SK-N-SH (cell line): Measurements from ENCODE around the gene SLC24A3. TPM values are rescaled to one million over a fixed set of nuclear protein-coding genes. Genes with fewer than 3 reads are reported as not detected.

Experiments
- CTCF ChIA-PET: fragments of 300-600, 350-600 bp; formaldehyde crosslinking; extraction: SDS; loops from one replicate; lab custom pipeline; 2021; lab: Yijun Ruan, JAX
- POLR2A ChIA-PET: fragments of 350-600 bp; sonication (Branson Sonifier 250); formaldehyde crosslinking; extraction: SDS; loops from one replicate; lab custom pipeline; 2020; ENCODE audit warnings: antibody characterized with exemption, inconsistent platforms; lab: Yijun Ruan, JAX
- DNase-seq: peaks from one replicate; pipeline ENCODE4 v3.0.0; 2012
- H2AFZ ChIP-seq: fragments of 200-600 bp; sonication (generic); 2 replicates; pipeline ENCODE4 v1.8.1; 2016; ENCODE audit warnings: antibody characterized with exemption, mild to moderate bottlenecking, low read depth
- H3F3A ChIP-seq: fragments of 200-600 bp; sonication (generic); replicated peaks from 2 replicates; pipeline ENCODE3; 2016; ENCODE audit warnings: antibody characterized with exemption, mild to moderate bottlenecking; ENCODE audit not compliant: insufficient read depth
- H3K27ac ChIP-seq, 2 experiments: fragments of 200-500 bp in 1 of 2; fragments of 200-600 bp in 1 of 2; sonication (Bioruptor generic) in 1 of 2; sonication (generic), shearing (Covaris generic) in 1 of 2; 2 replicates each; pipeline versions ENCODE4 v1.5.1 to v1.6.1; 2014 to 2016; ENCODE audit warnings: low read depth in 2 of 2, inconsistent platforms in 1 of 2, low read length in 1 of 2, mild to moderate bottlenecking in 1 of 2, mixed read lengths in 1 of 2
- H3K27me3 ChIP-seq: fragments of 200-600 bp; sonication (generic), shearing (Covaris generic); 2 replicates; pipeline ENCODE4 v1.6.1; 2016; ENCODE audit warnings: mixed run types; ENCODE audit not compliant: insufficient read depth
- H3K36me3 ChIP-seq, 2 experiments: fragments of 200-500 bp in 1 of 2; fragments of 200-600 bp in 1 of 2; sonication (Bioruptor generic) in 1 of 2; sonication (generic) in 1 of 2; replicated peaks in 1 of 2; 2 replicates each; pipeline versions ENCODE3 to v1.5.1; 2014 to 2016; ENCODE audit warnings: low read length in 1 of 2, mild to moderate bottlenecking in 1 of 2; ENCODE audit not compliant: insufficient read depth in 2 of 2, control insufficient read depth in 1 of 2
- H3K4me1 ChIP-seq, 2 experiments: fragments of 200-500 bp in 1 of 2; fragments of 200-600 bp in 1 of 2; sonication (Bioruptor generic) in 1 of 2; sonication (generic), shearing (Covaris generic) in 1 of 2; 2 replicates each; pipeline versions ENCODE4 v1.5.1 to v1.6.1; 2014 to 2016; ENCODE audit warnings: low read depth in 1 of 2, low read length in 1 of 2, mixed run types in 1 of 2; ENCODE audit not compliant: insufficient read depth in 2 of 2, control insufficient read depth in 1 of 2
- H3K4me2 ChIP-seq: fragments of 200-600 bp; sonication (generic), shearing (Covaris generic); 2 replicates; pipeline ENCODE4 v1.6.1; 2017; ENCODE audit warnings: mixed run types
- H3K4me3 ChIP-seq, 2 experiments: fragments of 200-500 bp in 1 of 2; fragments of 200-600 bp in 1 of 2; sonication (Bioruptor generic) in 1 of 2; sonication (generic), shearing (Covaris generic) in 1 of 2; 2 replicates each; pipeline versions ENCODE4 v1.5.1 to v1.8.1; 2014 to 2016; ENCODE audit warnings: low read depth in 2 of 2, inconsistent platforms in 1 of 2, low read length in 1 of 2, mild to moderate bottlenecking in 1 of 2, mixed read lengths in 1 of 2, moderate library complexity in 1 of 2
- H3K79me2 ChIP-seq: fragments of 200-600 bp; sonication (generic); 2 replicates; pipeline ENCODE4 v1.8.1; 2017; ENCODE audit warnings: mild to moderate bottlenecking; ENCODE audit not compliant: insufficient read depth
- H3K9ac ChIP-seq: fragments of 200-600 bp; sonication (generic); 2 replicates; pipeline ENCODE4 v1.6.1; 2017; ENCODE audit warnings: mixed run types
- H3K9me2 ChIP-seq: fragments of 200-600 bp; sonication (generic); 2 replicates; pipeline ENCODE4 v1.6.1; 2017; ENCODE audit warnings: mixed run types
- H3K9me3 ChIP-seq: fragments of 200-600 bp; sonication (generic); 2 replicates; pipeline ENCODE4 v1.6.1; 2017; ENCODE audit warnings: mixed run types, mild to moderate bottlenecking, moderate library complexity
- H4K20me1 ChIP-seq: fragments of 200-600 bp; sonication (generic); 2 replicates; pipeline ENCODE4 v1.6.1; 2017; ENCODE audit warnings: mild to moderate bottlenecking, mixed run types; ENCODE audit not compliant: insufficient read depth
- CHD2 ChIP-seq: fragments of 150-350 bp; IDR thresholded peaks from 2 replicates; pipeline ENCODE4 v1.6.1; 2018; ENCODE audit warnings: low read length; ENCODE audit not compliant: partially characterized antibody
- CTCF ChIP-seq: fragments of 200-600 bp; sonication (generic); IDR thresholded peaks from 2 replicates; pipeline ENCODE4 v1.6.1; 2017; ENCODE audit warnings: antibody characterized with exemption, mild to moderate bottlenecking, moderate library complexity
- ELF1 ChIP-seq: IDR thresholded peaks from 2 replicates; pipeline ENCODE4 v1.4.0; 2012
- GABPA ChIP-seq: IDR thresholded peaks from 2 replicates; pipeline ENCODE4 v1.4.0; 2012; ENCODE audit warnings: low read depth, mild to moderate bottlenecking
- GATA2 ChIP-seq: sonication (generic); formaldehyde crosslinking; IDR thresholded peaks from 2 replicates; pipeline ENCODE4 v1.5.0; 2020; ENCODE audit warnings: mild to moderate bottlenecking, missing genetic modification reagents
- JUND ChIP-seq: IDR thresholded peaks from 2 replicates; pipeline ENCODE4 v1.4.0; 2012
- MAX ChIP-seq: IDR thresholded peaks from 2 replicates; pipeline ENCODE4 v1.4.0; 2012; ENCODE audit warnings: low read depth
- MEF2A ChIP-seq: IDR thresholded peaks from 2 replicates; pipeline ENCODE4 v1.4.0; 2012; ENCODE audit warnings: low read depth, borderline replicate concordance
- MXI1 ChIP-seq: IDR thresholded peaks from 2 replicates; pipeline ENCODE4 v1.6.1; 2012; ENCODE audit warnings: mild to moderate bottlenecking, low read depth, low read length, improper control_type of control experiment
- NRF1 ChIP-seq: IDR thresholded peaks from 2 replicates; pipeline ENCODE4 v1.6.1; 2012; ENCODE audit warnings: low read depth, mild to moderate bottlenecking, low read length
- PBX3 ChIP-seq: IDR thresholded peaks from 2 replicates; pipeline ENCODE4; 2012
- POLR2AphosphoS5 ChIP-seq: IDR thresholded peaks from 2 replicates; pipeline ENCODE4 v1.6.1; 2012; ENCODE audit warnings: low read depth, low read length
- RAD21 ChIP-seq: IDR thresholded peaks from 2 replicates; pipeline ENCODE4 v1.6.1; 2012; ENCODE audit warnings: mild to moderate bottlenecking, low read length
- REST ChIP-seq: IDR thresholded peaks from 2 replicates; pipeline ENCODE4 v1.6.1; 2012; ENCODE audit warnings: mild to moderate bottlenecking, low read depth, low read length, moderate library complexity
- RFX5 ChIP-seq: IDR thresholded peaks from 2 replicates; pipeline ENCODE4 v1.6.1; 2012; ENCODE audit warnings: mild to moderate bottlenecking, improper control_type of control experiment, low read length
- RXRA ChIP-seq: IDR thresholded peaks from 2 replicates; pipeline ENCODE4 v1.4.0; 2012; ENCODE audit warnings: low read depth, mild to moderate bottlenecking, borderline replicate concordance
- SIN3A ChIP-seq: IDR thresholded peaks from 2 replicates; pipeline ENCODE4 v1.6.1; 2012; ENCODE audit warnings: low read depth, mild to moderate bottlenecking, low read length, moderate library complexity, borderline replicate concordance
- TAF1 ChIP-seq: IDR thresholded peaks from 2 replicates; pipeline ENCODE4 v1.6.1; 2012; ENCODE audit warnings: low read depth, mild to moderate bottlenecking, low read length, moderate library complexity, borderline replicate concordance
- TEAD4 ChIP-seq: IDR thresholded peaks from 2 replicates; pipeline ENCODE4 v1.4.0; 2012; ENCODE audit warnings: mild to moderate bottlenecking, borderline replicate concordance; ENCODE audit not compliant: insufficient read depth
- USF2 ChIP-seq: fragments of 150-350 bp; IDR thresholded peaks from 2 replicates; pipeline ENCODE4 v1.6.1; 2017; ENCODE audit warnings: antibody characterized with exemption, low read length, low read depth, borderline replicate concordance
- YY1 ChIP-seq: IDR thresholded peaks from 2 replicates; pipeline ENCODE4 v1.4.0; 2012; ENCODE audit warnings: low read depth, mild to moderate bottlenecking
- WGBS: methylation state at CpG from one replicate; pipeline ENCODE4 v1.1.6; 2017; ENCODE audit warnings: low lambda C conversion rate; 5-methylcytosine and 5-hydroxymethylcytosine counted together
- polyA plus RNA-seq, 3 experiments: library from polyadenylated mRNA; depleted of rRNA; stranded (reverse); fragments of >200 nt; gene quantifications; 2 replicates each; pipeline ENCODE4 v1.2.3, GENCODE V29; 2012

Gene SLC24A3
- polyA plus RNA-seq, 1 of the 3 experiments (the other 2 are of a cell fraction), result not detected

GRCh38 chr20:19170148-19170547 lies 42.3 kb upstream of the SLC24A3 start:
- no peak overlapping the region for H3K4me2 ChIP-seq
- DNase-seq, result no peak
- no peaks in the 10 kb centered on the region for H3K9me3 ChIP-seq
- POLR2A ChIA-PET, result no interaction called here
- no peaks in the 10 kb centered on the region for H3K79me2 ChIP-seq
- no peak overlapping the region for H3K27ac ChIP-seq
- no peaks in the 10 kb centered on the region for H3K4me1 ChIP-seq
- TF ChIP-seq TAF1 (no peak), ELF1 (no peak), PBX3 (no peak), RXRA (no peak), JUND (no peak), RFX5 (no peak), MAX (no peak), YY1 (no peak), USF2 (no peak), GATA2 (CRISPR knock-in tag) (no peak), MEF2A (no peak), SIN3A (no peak), POLR2AphosphoS5 (no peak), CTCF (no peak), GABPA (no peak)
- CTCF ChIA-PET, result no interaction called here
- H4K20me1 ChIP-seq, result no peaks in the 10 kb centered on the region
- no peak overlapping the region for H3K9ac ChIP-seq
- H2AFZ ChIP-seq, result no peak overlapping the region
- H3K36me3 ChIP-seq, result no peaks in the 10 kb centered on the region
- H3K27me3 ChIP-seq, result no peaks in the 10 kb centered on the region
- no peaks in the 10 kb centered on the region for H3K9me2 ChIP-seq
- H3K4me3 ChIP-seq, result no peak overlapping the region
- H3F3A ChIP-seq, result no peaks in the 10 kb centered on the region

- Histone ChIP-seq H3K4me1 (no peaks in the 10 kb centered on the region), H3K4me2 (no peak overlapping the region), H3K36me3 (no peaks in the 10 kb centered on the region), H2AFZ (no peak overlapping the region), H4K20me1 (no peaks in the 10 kb centered on the region), H3K27me3 (no peaks in the 10 kb centered on the region), H3K9me3 (no peaks in the 10 kb centered on the region), H3K4me3 (no peak overlapping the region), H3K27ac (no peak overlapping the region), H3K9me2 (no peaks in the 10 kb centered on the region), H3K79me2 (no peaks in the 10 kb centered on the region), H3K9ac (no peak overlapping the region), H3F3A (no peaks in the 10 kb centered on the region)
- ChIA-PET CTCF (no interaction called here), POLR2A (no interaction called here)
- 0% methylated on average over 1 of the region's 1 CpG for WGBS
- no peak for DNase-seq
- no peak for TF ChIP-seq RAD21
- no peak for TF ChIP-seq TEAD4
- TF ChIP-seq NRF1, result no peak
- no peak for TF ChIP-seq JUND
- TF ChIP-seq CHD2, result no peak
- TF ChIP-seq YY1, result no peak
- no peak for TF ChIP-seq MXI1
- no peak for TF ChIP-seq MEF2A
- no peak for TF ChIP-seq REST
Observed at GRCh38 chr20:19172637-19173036, 39.8 kb upstream of the SLC24A3 start.
